Lung (tissue), 12 donors: ENCODE results near the gene ATP1A1. TPM values are rescaled to one million over a fixed set of nuclear protein-coding genes. Genes with fewer than 3 reads are reported as not detected.

Experiments
- ATAC-seq: fragments of 200-7000 bp; cut with Tn5 transposase; one replicate; pipeline ENCODE4 v1.9.1; 2020; ENCODE audit warnings: moderate number of reproducible peaks; ENCODE audit not compliant: insufficient read depth, low FRiP score
- DNase-seq, 3 donors: peaks; one replicate each; pipeline ENCODE4 v3.0.0-alpha.2; 2013 to 2017
- H3K27ac ChIP-seq, 2 donors: one replicate each; pipeline ENCODE4 v1.5.1; 2013; ENCODE audit warnings: mild to moderate bottlenecking in 2 of 2, moderate library complexity in 2 of 2, control low read depth in 1 of 2, inconsistent platforms in 1 of 2, low read depth in 1 of 2, low read length in 1 of 2
- H3K27me3 ChIP-seq, 3 donors: one replicate each; pipeline ENCODE4 v1.5.1; 2013; ENCODE audit warnings: low read length in 2 of 3; ENCODE audit not compliant: control insufficient read depth in 3 of 3, insufficient read depth in 3 of 3
- H3K36me3 ChIP-seq, 4 donors: one replicate each; pipeline ENCODE4 v1.5.1; 2013; ENCODE audit warnings: low read length in 4 of 4, mild to moderate bottlenecking in 1 of 4, moderate library complexity in 1 of 4; ENCODE audit not compliant: control insufficient read depth in 4 of 4, insufficient read depth in 4 of 4
- H3K4me1 ChIP-seq, 5 donors: one replicate each; pipeline ENCODE4 v1.5.1; 2013; ENCODE audit warnings: low read length in 5 of 5, mild to moderate bottlenecking in 2 of 5, moderate library complexity in 1 of 5; ENCODE audit not compliant: control insufficient read depth in 5 of 5, insufficient read depth in 5 of 5
- H3K4me3 ChIP-seq: one replicate; pipeline ENCODE4 v1.5.1; 2013; ENCODE audit warnings: mild to moderate bottlenecking, control low read depth, moderate library complexity
- H3K9ac ChIP-seq, 2 donors: one replicate each; pipeline ENCODE4 v1.5.1; 2013; ENCODE audit warnings: low read length in 2 of 2, control low read depth in 1 of 2; ENCODE audit not compliant: insufficient read depth in 1 of 2
- H3K9me3 ChIP-seq, 4 donors: one replicate each; pipeline ENCODE4 v1.5.1; 2013; ENCODE audit warnings: low read length in 3 of 4, mild to moderate bottlenecking in 1 of 4, moderate library complexity in 1 of 4; ENCODE audit not compliant: control insufficient read depth in 4 of 4, insufficient read depth in 3 of 4
- WGBS, 2 donors: extraction: QIAGEN DNeasy Blood & Tissue Kit; methylation state at CpG; one replicate each; pipeline ENCODE4 v1.1.7; 2013; 5-methylcytosine and 5-hydroxymethylcytosine counted together
- polyA plus RNA-seq, 2 donors: library from polyadenylated mRNA; stranded (reverse); fragments of 200-250 nt; gene quantifications; one replicate each; pipeline ENCODE4 v1.2.1, GENCODE V29; 2013
- total RNA-seq, 2 donors: library from RNA; depleted of rRNA in 1 of 2; stranded (reverse); fragments of >200 nt in 1 of 2; gene quantifications; one replicate each; pipeline ENCODE4 v1.2.1, GENCODE V29; 2014 to 2021
- TF ChIP-seq, protein P1 (sequence below): IDR thresholded peaks from 2 replicates; pipeline ENCODE4 v1.5.1; 2012; ENCODE audit warnings: mild to moderate bottlenecking; ENCODE audit errors: control extremely low read depth, extremely low read depth
- donor health status: control.
- donor health status: control.
- donor health status: Bipolar disorder and iron deficiency.
- donor health status: healthy.
- donor health status: DM: yes; HTN: yes; CAD: no.

The ATP1A1 gene
- total and polyA plus RNA-seq, 4 donors: 320 to 715 (median 612) TPM

DNA sequence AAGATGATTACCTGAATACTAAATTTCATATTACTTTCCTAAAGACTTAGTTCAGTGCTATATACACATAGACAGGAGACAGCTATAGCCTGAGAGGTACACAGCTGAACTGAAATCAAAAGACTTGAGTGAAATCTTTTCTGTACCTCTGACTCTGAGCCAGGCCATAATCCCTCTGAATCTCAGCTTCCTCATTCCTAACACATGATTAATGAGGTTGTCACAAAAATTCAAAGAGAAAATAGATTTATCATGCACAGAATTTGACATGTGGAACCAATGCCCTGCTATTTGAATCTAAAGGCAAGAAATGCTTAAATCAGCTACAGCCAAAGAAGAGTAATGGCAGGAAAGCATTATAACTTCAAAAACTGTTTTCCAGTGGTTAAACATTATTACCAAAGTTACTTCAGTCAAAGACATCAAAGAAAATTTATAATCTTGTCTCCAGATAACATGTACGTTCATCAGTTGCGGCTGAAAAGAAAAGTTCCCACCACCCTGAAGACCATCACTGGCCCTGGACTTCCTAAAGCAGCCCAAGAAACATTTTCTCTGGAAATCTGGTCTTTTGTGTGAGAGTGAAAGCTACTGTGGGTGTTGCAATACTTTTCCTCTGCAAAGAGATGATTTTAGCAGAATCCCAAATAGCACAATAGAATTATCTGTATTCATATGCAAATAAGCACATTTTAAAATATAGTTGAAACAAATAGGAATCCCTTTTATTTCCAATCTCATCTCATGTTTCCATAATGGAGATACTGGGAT is 13.8 kb upstream of the ATP1A1 start:
- 72 to 77% methylated on average over 2 of the region's 2 CpGs for WGBS, 2 donors
- TF ChIP-seq, protein P1, sequence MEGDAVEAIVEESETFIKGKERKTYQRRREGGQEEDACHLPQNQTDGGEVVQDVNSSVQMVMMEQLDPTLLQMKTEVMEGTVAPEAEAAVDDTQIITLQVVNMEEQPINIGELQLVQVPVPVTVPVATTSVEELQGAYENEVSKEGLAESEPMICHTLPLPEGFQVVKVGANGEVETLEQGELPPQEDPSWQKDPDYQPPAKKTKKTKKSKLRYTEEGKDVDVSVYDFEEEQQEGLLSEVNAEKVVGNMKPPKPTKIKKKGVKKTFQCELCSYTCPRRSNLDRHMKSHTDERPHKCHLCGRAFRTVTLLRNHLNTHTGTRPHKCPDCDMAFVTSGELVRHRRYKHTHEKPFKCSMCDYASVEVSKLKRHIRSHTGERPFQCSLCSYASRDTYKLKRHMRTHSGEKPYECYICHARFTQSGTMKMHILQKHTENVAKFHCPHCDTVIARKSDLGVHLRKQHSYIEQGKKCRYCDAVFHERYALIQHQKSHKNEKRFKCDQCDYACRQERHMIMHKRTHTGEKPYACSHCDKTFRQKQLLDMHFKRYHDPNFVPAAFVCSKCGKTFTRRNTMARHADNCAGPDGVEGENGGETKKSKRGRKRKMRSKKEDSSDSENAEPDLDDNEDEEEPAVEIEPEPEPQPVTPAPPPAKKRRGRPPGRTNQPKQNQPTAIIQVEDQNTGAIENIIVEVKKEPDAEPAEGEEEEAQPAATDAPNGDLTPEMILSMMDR: no peak
- no peaks in the 10 kb centered on the region for H3K36me3 ChIP-seq
- no peaks in the 10 kb centered on the region for H3K9me3 ChIP-seq
- H3K4me1 ChIP-seq: no peaks in the 10 kb centered on the region
- ATAC-seq: no peak
- H3K4me3 ChIP-seq: no peak overlapping the region
- no peak for DNase-seq
- H3K27me3 ChIP-seq: peaks cover 0 to 4% (median 0%) of the 10 kb centered on the region in 3 donors
- H3K27ac ChIP-seq: no peak overlapping the region
- H3K9ac ChIP-seq: no peak overlapping the region

DNA sequence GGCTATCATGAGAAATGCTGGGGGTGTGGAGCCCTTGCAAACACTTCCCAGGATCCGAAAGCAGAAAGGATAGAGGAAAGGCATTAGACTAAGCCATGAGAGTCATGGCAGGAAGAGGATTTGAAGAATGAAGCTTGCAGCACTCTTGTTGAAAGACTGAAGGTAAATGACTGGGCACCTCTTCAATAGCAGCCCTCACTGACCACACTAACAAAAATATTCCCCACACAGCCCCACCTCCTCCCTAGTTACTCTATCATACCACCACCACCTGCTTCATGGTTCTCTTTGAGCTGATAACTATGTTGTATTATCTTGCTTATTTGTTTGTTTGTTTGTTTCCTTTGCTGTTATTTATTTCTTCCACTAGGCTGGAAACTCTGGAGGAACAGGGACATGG is 13.2 kb upstream of the ATP1A1 start:
- H3K27ac ChIP-seq: no peak overlapping the region
- H3K9ac ChIP-seq: no peak overlapping the region
- no peaks in the 10 kb centered on the region for H3K9me3 ChIP-seq
- DNase-seq (no peak), ATAC-seq (no peak)
- no peaks in the 10 kb centered on the region for H3K4me1 ChIP-seq
- 86 to 92% methylated on average over 1 of the region's 1 CpG for WGBS, 2 donors
- no peak overlapping the region for H3K4me3 ChIP-seq
- TF ChIP-seq, protein P1: no peak
- H3K36me3 ChIP-seq: no peaks in the 10 kb centered on the region
- peaks cover 0 to 4% (median 0%) of the 10 kb centered on the region in 3 donors for H3K27me3 ChIP-seq

DNA sequence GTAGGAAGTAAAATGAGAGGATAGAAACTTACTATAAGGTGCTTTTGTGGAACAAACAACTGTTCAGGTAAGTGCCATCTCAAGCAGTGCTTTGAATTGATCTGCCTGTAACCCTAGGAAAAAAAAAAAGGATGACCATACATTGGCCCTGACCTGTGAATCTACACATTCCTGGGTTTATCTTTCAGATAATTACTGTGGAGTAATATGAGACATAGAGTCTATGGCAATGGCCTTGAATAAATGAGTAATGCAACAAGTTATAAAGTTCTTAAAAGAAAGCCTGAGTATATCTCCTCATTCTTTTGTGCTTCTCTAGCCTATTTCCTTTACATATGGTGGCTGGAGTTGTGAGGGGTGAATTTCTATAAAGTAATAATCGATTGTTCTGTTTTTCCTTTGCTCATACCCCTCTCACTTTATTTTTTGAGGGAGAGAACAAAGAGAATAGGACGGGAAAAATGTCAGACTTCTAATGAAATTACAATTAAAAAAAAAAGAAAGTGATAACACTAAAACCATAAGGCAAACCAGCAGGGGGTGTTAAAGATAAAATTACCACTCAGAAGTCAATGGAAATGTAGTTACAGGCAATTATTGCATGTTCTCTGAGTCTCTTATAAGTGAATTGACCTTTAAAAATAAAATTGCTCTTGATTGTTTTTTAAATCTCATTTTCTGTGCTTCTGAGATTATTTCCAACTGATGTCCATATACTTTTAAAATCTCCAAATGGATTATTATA is 12.4 kb upstream of the ATP1A1 start:
- H3K9me3 ChIP-seq: no peaks in the 10 kb centered on the region
- peaks cover 0 to 4% (median 0%) of the 10 kb centered on the region in 3 donors for H3K27me3 ChIP-seq
- H3K36me3 ChIP-seq: no peaks in the 10 kb centered on the region
- TF ChIP-seq, protein P1: no peak
- 73 to 91% methylated on average over 2 of the region's 2 CpGs for whole genome bisulfite sequencing, 2 donors
- no peak overlapping the region for H3K4me3 ChIP-seq
- DNase-seq (no peak), ATAC-seq (no peak)
- H3K27ac ChIP-seq: no peak overlapping the region
- peaks cover 0 to 6% (median 0%) of the 10 kb centered on the region in 5 donors for H3K4me1 ChIP-seq
- no peak overlapping the region for H3K9ac ChIP-seq
